Osteoblast (primary cell): ENCODE measurements around the gene RTP2. TPM values are rescaled to one million over a fixed set of nuclear protein-coding genes. Genes with fewer than 3 reads are reported as not detected.

Experiments used
- DNase-seq: peaks from one replicate; pipeline ENCODE4 v3.0.0; 2011; ENCODE audit warnings: low spot score, mixed read lengths; ENCODE audit not compliant: insufficient read length; ENCODE audit errors: missing footprints
- H2AFZ ChIP-seq: 2 replicates; pipeline ENCODE4 v1.6.0; 2011; ENCODE audit warnings: mild to moderate bottlenecking, low read length
- H3K27ac ChIP-seq: 2 replicates; pipeline ENCODE4 v1.5.1; 2011; ENCODE audit warnings: mild to moderate bottlenecking, low read depth, low read length, moderate library complexity
- H3K27me3 ChIP-seq: 2 replicates; pipeline ENCODE4 v1.6.0; 2012; ENCODE audit warnings: mild to moderate bottlenecking, control low read depth, inconsistent platforms, low read length, moderate library complexity; ENCODE audit not compliant: insufficient read depth
- H3K36me3 ChIP-seq: 2 replicates; pipeline ENCODE4 v1.5.1; 2011; ENCODE audit warnings: mild to moderate bottlenecking, low read length, control low read depth, moderate library complexity; ENCODE audit not compliant: insufficient read depth
- H3K4me1 ChIP-seq: 2 replicates; pipeline ENCODE4 v1.5.1; 2011; ENCODE audit warnings: mild to moderate bottlenecking, low read length, control low read depth, moderate library complexity; ENCODE audit not compliant: insufficient read depth
- H3K4me2 ChIP-seq: 2 replicates; pipeline ENCODE4 v1.6.0; 2011; ENCODE audit warnings: mild to moderate bottlenecking, low read length; ENCODE audit not compliant: insufficient read depth
- H3K4me3 ChIP-seq: fragments of 200-600 bp; sonication (generic); 3 replicates; pipeline ENCODE4 v1.5.1; 2012; ENCODE audit warnings: mild to moderate bottlenecking, low read length, inconsistent platforms; ENCODE audit not compliant: insufficient read depth
- H3K79me2 ChIP-seq: 2 replicates; pipeline ENCODE4 v1.6.0; 2012; ENCODE audit warnings: mild to moderate bottlenecking, low read length, control low read depth, inconsistent platforms; ENCODE audit not compliant: insufficient read depth
- H3K9me3 ChIP-seq: 2 replicates; pipeline ENCODE4 v1.5.1; 2011; ENCODE audit warnings: low read depth, low read length, control low read depth
- H4K20me1 ChIP-seq: 2 replicates; pipeline ENCODE4 v1.6.0; 2012; ENCODE audit warnings: mild to moderate bottlenecking, low read length, control low read depth; ENCODE audit not compliant: insufficient read depth
- total RNA-seq: library from RNA; depleted of rRNA; stranded (reverse); fragments of >200 nt; gene quantifications from 2 replicates; pipeline ENCODE4 v1.2.3, GENCODE V29; 2012
- TF ChIP-seq, protein P1 (sequence below): IDR thresholded peaks from 2 replicates; pipeline ENCODE4 v1.5.1; 2011; ENCODE audit warnings: mild to moderate bottlenecking, low read depth, low read length, moderate library complexity; ENCODE audit errors: extremely low read depth

The RTP2 gene
- total RNA-seq, 1 donor: not detected

- H3K4me3 ChIP-seq: no peak overlapping the region
- peak; percentile 76 for DNase-seq
- H3K36me3 ChIP-seq: no peaks in the 10 kb centered on the region
- H3K9me3 ChIP-seq: no peaks in the 10 kb centered on the region
- H3K4me2 ChIP-seq: peak overlapping the region; percentile 69
- no peak overlapping the region for H2AFZ ChIP-seq
- H4K20me1 ChIP-seq: no peaks in the 10 kb centered on the region
- TF ChIP-seq, protein P1, sequence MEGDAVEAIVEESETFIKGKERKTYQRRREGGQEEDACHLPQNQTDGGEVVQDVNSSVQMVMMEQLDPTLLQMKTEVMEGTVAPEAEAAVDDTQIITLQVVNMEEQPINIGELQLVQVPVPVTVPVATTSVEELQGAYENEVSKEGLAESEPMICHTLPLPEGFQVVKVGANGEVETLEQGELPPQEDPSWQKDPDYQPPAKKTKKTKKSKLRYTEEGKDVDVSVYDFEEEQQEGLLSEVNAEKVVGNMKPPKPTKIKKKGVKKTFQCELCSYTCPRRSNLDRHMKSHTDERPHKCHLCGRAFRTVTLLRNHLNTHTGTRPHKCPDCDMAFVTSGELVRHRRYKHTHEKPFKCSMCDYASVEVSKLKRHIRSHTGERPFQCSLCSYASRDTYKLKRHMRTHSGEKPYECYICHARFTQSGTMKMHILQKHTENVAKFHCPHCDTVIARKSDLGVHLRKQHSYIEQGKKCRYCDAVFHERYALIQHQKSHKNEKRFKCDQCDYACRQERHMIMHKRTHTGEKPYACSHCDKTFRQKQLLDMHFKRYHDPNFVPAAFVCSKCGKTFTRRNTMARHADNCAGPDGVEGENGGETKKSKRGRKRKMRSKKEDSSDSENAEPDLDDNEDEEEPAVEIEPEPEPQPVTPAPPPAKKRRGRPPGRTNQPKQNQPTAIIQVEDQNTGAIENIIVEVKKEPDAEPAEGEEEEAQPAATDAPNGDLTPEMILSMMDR: peak; percentile 98
- no peaks in the 10 kb centered on the region for H3K27me3 ChIP-seq
- no peak overlapping the region for H3K27ac ChIP-seq
- peaks cover 4% of the 10 kb centered on the region for H3K4me1 ChIP-seq
- no peaks in the 10 kb centered on the region for H3K79me2 ChIP-seq
Measured at GRCh38 chr3:187714404-187714979, 12.1 kb upstream of the RTP2 start.

GRCh38 chr3:187713504-187713903 lies 11.1 kb upstream of the RTP2 start:
- Histone ChIP-seq H3K4me2 (peak overlapping the region; percentile 69), H3K4me1 (peaks cover 4% of the 10 kb centered on the region), H3K27me3 (no peaks in the 10 kb centered on the region), H2AFZ (peak overlapping the region; percentile 67), H3K36me3 (no peaks in the 10 kb centered on the region), H3K4me3 (peak overlapping the region; percentile 25), H3K27ac (no peak overlapping the region), H3K9me3 (no peaks in the 10 kb centered on the region), H4K20me1 (no peaks in the 10 kb centered on the region), H3K79me2 (no peaks in the 10 kb centered on the region)
- no peak for DNase-seq
- TF ChIP-seq, protein P1: no peak

GRCh38 chr3:187709155-187709554 lies 6.8 kb upstream of the RTP2 start:
- Histone ChIP-seq H3K4me2 (no peak overlapping the region), H3K36me3 (no peaks in the 10 kb centered on the region), H3K4me1 (peaks cover 4% of the 10 kb centered on the region), H3K27me3 (no peaks in the 10 kb centered on the region), H3K4me3 (no peak overlapping the region), H3K27ac (no peak overlapping the region), H3K9me3 (no peaks in the 10 kb centered on the region), H2AFZ (no peak overlapping the region), H4K20me1 (no peaks in the 10 kb centered on the region), H3K79me2 (no peaks in the 10 kb centered on the region)
- TF ChIP-seq, protein P1: peak; percentile 20
- DNase-seq: no peak

DNA sequence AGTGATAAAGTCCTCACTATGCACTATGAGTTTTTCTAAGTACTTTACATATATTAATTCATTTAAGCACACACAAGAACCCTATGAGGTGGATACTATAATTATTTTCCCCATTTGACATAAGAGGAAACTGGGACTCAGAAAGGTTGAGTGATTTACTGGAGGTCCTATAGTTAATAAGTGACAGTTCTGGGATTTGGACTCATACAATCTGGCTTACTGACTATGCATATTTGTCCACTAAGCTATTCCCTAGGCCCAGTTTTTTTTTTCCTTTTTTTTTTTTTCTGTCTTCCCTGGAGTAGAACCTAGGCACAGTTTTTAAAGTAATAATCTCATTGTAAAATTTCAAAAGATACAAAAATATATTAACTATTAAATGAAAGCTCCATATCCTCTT lies 6.3 kb upstream of the RTP2 start:
- H3K27me3 ChIP-seq: no peaks in the 10 kb centered on the region
- no peaks in the 10 kb centered on the region for H3K36me3 ChIP-seq
- H3K9me3 ChIP-seq: no peaks in the 10 kb centered on the region
- H3K27ac ChIP-seq: no peak overlapping the region
- H3K4me3 ChIP-seq: no peak overlapping the region
- TF ChIP-seq, protein P1: no peak
- H3K4me2 ChIP-seq: no peak overlapping the region
- no peaks in the 10 kb centered on the region for H4K20me1 ChIP-seq
- peaks cover under 1% of the 10 kb centered on the region for H3K4me1 ChIP-seq
- H2AFZ ChIP-seq: no peak overlapping the region
- no peaks in the 10 kb centered on the region for H3K79me2 ChIP-seq
- DNase-seq: no peak
